AG04449 (cell line): ENCODE measurements around the gene NHERF1.

ENCODE experiments used
- CTCF ChIA-PET: fragments of 350-600 bp; formaldehyde crosslinking; extraction: SDS; loops from one replicate; lab custom pipeline; 2021; ENCODE audit warnings: antibody characterized with exemption; lab: Yijun Ruan, JAX
- POLR2A ChIA-PET: fragments of 400-600, 350-600 bp; formaldehyde crosslinking; extraction: SDS; loops from one replicate; lab custom pipeline; 2020; ENCODE audit warnings: antibody characterized with exemption, inconsistent platforms; lab: Yijun Ruan, JAX
- DNase-seq: peaks from one replicate; pipeline ENCODE4 v3.0.0-alpha.2; 2010; ENCODE audit warnings: low read depth, low spot score
- H3K4me3 ChIP-seq: 2 replicates; pipeline ENCODE4 v1.5.1; 2011; ENCODE audit warnings: low read depth, mild to moderate bottlenecking, control low read depth, low read length
- CTCF ChIP-seq: IDR thresholded peaks from one replicate; pipeline ENCODE4 v1.5.1; 2011; ENCODE audit warnings: mild to moderate bottlenecking, moderate library complexity, low read length, control low read depth, inconsistent platforms; ENCODE audit not compliant: insufficient read depth; ENCODE audit errors: missing control alignments

NHERF1 gene

GRCh38 chr17:74729866-74730265 lies 18.6 kb upstream of the NHERF1 start:
- H3K4me3 ChIP-seq: no peak overlapping the region
- no peak for DNase-seq
- TF ChIP-seq CTCF: no peak
- POLR2A ChIA-PET: no interaction called here
- CTCF ChIA-PET: no interaction called here

DNA sequence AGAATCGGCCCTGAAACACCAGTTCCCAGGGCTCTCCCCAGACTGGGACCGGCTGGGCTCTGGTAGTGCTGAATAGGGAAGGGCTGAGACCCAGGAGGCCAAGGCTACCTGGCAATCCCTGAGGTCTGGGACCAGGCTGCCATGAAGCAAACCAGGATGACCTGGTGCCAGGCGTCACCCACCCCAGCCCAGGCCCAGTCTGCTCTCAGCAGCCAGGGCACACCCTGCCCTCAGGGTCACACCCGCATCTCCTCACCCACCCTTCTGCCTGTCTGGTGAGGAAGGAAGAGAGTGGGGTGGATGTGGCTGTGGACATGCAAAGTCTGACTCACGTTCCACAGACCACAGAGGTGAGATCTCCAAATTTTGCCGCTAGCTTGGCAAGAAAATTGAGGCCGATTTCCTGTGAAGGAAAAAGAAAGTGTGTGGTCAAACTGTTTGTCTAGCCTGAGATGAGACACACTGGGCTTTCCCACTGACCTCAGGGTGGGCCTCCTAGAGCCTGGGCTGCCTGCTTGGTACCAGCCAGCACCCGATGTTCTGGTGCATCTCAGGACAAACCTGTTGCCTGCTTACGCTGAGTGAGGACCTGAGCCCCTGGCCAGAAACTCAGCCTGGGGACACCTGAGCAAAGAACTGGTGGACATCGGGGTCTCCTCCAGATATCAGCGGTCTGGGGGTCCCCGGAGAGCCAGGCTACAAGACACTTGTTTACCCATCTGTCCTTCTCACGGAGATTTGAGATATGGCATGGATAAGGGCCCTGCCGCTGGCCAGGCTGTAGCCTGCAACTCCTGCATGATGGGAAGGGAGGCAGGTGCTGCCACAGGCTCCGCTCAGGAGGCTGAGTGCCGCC lies 17.7 kb upstream of the NHERF1 start:
- DNase-seq: no peak
- H3K4me3 ChIP-seq: no peak overlapping the region
- CTCF ChIA-PET: no interaction called here
- no peak for TF ChIP-seq CTCF
- POLR2A ChIA-PET: no interaction called here

- H3K4me3 ChIP-seq: no peak overlapping the region
- CTCF ChIA-PET: no interaction called here
- POLR2A ChIA-PET: no interaction called here
- no peak for DNase-seq
- TF ChIP-seq CTCF: no peak
These were observed 17.2 kb upstream of the NHERF1 start for GRCh38 chr17:74731347-74731605.

DNA sequence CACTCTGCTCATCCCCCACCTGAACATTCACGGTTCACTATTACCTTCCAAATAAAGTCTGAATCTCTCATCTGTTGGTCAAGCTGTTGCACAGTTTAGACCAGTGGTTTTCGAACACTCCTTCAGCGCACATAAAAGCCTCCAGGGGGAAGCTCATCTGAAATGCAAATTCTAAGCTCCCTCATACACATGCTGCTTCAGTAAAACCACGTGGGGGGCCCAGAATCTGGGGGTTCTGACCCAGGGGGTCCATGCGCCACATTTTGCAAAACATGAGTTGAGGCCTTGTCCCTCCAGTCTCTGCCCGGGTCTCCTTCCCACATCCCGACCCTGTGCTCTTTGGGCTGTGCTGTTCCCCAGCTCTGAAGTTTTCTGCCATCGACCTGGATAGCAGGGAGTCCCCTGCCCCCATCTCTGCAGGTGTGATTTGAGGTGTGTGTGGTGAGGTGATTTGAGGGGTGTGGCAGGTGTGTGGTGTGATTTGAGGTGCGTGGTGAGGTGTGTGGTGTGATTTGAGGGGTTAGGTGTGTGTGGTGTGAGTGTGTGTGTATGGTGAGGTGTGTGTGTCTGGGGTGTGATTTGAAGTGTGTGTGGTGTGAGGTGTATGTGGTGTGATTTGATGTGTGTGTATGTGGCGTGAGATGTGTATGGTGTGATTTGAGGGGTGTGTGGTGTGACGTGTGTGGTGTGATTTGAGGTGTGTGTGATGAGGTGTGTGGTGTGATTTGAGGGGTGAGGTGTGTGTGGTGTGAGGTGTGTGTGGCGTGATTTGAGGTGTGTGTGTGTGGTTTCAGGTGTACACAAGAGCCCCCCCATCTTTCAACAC lies 16.2 kb upstream of the NHERF1 start:
- ChIA-PET POLR2A (no interaction called here), CTCF (interaction anchor here (0.9 kb wide), 1 partner anchor 13 kb away, joined by 4 read pairs; no protein-coding TSS in a partner anchor)
- no peak for TF ChIP-seq CTCF

DNA sequence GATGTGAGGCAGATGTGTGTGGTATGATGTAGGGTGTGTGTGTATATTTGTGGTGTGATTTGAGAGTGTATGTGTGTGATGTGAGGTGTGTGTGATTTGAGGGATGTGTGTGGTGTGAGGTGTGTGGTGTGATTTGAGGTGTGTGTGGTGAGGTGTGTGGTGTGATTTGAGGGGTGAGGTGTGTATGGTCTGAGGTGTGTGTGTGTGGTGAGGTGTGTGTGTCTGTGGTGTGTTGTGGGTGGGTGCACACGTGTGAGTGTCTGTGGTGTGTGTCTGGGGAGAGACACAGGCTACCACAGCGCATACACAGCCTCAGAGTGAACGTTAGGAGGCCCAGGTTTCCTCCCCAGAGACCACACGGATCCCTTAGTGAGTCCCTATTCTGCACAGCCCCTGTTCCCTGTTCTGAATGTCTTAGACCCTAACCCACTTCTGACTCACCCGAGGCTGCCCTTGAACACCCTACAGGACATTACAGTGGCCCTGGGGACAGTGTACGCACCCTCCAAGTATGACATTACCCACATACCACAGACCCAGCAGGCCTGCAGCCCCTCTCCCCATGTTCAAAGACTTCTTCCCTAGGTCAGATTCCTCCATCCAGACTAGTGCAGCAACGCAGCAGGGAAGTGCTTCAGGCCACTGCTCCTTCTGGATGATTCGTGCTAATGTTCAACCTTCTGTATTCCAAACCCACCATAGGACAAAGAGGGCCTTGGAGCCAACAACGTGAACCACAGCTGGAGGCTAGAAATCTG lies 14.9 kb upstream of the NHERF1 start:
- H3K4me3 ChIP-seq: no peak overlapping the region
- POLR2A ChIA-PET: no interaction called here
- DNase-seq: no peak
- CTCF ChIA-PET: no interaction called here
- no peak for TF ChIP-seq CTCF

More for the DNA sequence above, 16.2 kb upstream of the NHERF1 start:
- H3K4me3 ChIP-seq: no peak overlapping the region
- DNase-seq: no peak

DNA sequence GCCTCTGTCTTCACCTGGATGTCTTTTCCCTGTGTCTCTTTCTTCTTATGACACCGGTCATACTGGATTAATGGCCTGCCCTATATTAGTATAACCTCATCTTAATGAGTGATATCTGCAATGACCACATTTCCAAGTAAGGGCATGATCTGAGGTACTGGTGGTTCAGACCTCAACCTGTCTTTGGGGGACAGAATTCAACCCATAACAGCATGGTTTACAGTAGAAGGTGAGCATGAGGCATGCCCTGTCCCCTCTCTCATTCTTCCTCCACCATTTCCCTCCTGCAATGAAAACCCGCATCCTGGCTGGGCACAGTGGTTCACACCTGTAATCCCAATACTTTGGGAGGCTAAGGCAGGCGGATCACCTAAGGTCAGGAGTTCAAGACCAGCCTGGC lies 14.2 kb upstream of the NHERF1 start:
- no peak overlapping the region for H3K4me3 ChIP-seq
- DNase-seq: no peak
- ChIA-PET POLR2A (no interaction called here), CTCF (no interaction called here)
- TF ChIP-seq CTCF: no peak
